ENCODE data around the gene STAG2.
"Not testable (repeated sequence)": the region's sequence is repeated elsewhere in the genome, so short reads cannot be mapped to it uniquely, and the experiment has no call there.

Gene STAG2

GRCh38 chrX:123961268-123962005 is at the start of gene STAG2:
Gene STAG2 (plus strand): TSS chrX:123961706. CDS start chrX:124022628, 60,922 bp downstream.
- peak; percentile 69 to 72 for DNase-seq

GRCh38 chrX:123917069-123917468 is 44.4 kb upstream of the STAG2 start:
- DNase-seq = no peak

DNA sequence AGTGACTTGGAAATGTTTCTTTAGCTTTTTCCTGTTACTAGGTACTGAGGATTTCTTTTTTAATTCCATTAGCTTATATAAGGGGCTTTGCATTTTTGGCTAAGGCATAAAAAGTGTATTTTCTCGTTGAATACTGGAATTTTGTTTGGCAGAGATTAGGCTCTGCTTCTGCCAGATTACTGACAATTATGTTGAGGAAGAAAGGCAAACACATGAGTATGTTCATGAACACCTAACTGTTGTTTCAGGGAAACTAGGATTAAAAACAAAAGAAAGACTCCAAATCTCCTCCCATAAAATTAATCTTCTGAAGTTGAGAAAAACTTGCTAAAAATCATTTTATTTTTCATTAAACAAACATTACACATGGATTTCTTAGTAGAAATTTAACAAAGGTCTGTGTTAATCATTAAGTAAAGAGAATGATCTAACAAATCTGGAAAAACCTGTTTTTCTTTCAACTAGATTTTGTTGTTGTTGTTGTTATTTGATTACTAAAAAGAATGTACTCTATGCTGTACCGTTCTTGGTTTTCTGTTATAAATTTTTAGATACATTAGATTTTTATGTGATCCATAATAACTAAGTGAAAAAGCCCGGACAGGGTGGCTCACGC is 43.3 kb upstream of the STAG2 start:
- DNase-seq = no peak

- no peak for DNase-seq
Measured at GRCh38 chrX:123920105-123920785, 41.3 kb upstream of the STAG2 start.

GRCh38 chrX:123923211-123923610 is 38.3 kb upstream of the STAG2 start:
- no peak for DNase-seq

DNA sequence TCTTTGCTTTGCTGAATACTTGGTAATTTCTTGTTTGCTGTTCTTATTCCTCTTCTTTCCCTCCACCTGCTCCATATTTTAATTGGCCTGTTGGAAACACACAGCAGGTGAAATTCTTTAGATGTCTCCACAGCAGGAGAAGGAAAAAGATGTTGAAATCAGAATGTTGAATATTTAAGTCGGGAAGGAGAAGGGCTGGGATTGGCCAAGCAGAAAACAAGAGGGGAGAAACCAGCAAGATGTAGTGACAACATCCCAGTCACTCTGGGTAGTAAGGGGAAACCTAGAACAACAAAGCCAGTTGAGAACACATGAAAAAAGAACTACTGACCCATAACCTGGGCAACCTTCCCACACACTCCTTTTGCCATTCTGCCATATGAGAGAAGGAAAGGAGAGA is 37.3 kb upstream of the STAG2 start:
- DNase-seq = no peak

GRCh38 chrX:123927845-123928244 is 33.7 kb upstream of the STAG2 start:
- DNase-seq = no peak

DNA sequence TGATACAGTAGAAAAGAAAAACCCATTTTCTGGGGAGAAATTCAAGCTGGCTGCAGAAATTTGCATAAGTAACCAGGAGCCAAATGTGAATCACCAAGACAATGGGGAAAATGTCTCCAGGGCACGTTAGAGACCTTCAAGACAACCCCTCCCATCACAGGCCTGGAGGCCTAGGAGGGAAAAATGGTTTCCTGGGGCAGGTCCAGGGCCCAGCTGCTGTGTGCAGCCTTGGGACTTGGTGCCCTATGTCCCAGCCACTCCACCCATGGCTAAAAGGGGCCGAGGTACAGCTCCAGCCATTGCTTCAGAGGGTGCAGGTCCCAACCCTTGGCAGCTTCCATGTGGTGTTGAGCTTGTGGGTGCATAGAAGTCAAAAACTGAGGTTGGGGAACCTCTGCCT is 29.5 kb upstream of the STAG2 start:
- not testable (repeated sequence) for DNase-seq

GRCh38 chrX:123943074-123943473 is 18.4 kb upstream of the STAG2 start:
- no peak for DNase-seq

DNA sequence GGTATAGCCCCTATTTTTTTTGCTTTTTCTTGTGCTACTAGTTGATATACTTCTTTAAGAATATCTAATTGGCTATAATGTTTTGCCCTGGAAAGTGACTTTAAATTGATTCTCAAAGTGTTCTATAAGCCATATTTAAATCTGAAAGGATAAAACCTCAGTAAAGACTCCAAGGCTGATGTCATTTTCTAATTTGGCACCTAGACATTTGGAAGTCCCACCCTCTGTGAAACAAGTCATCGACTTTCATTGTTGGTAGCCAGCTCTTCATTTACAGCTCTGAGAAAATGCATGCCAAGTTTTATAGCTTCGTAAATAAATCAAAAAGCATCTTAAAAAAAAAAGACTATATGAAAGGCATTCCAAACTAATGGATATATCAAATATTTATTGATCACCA is 18.0 kb upstream of the STAG2 start:
- DNase-seq = no peak

- no peak for DNase-seq
Measured at GRCh38 chrX:123949846-123950245, 11.7 kb upstream of the STAG2 start.

DNA sequence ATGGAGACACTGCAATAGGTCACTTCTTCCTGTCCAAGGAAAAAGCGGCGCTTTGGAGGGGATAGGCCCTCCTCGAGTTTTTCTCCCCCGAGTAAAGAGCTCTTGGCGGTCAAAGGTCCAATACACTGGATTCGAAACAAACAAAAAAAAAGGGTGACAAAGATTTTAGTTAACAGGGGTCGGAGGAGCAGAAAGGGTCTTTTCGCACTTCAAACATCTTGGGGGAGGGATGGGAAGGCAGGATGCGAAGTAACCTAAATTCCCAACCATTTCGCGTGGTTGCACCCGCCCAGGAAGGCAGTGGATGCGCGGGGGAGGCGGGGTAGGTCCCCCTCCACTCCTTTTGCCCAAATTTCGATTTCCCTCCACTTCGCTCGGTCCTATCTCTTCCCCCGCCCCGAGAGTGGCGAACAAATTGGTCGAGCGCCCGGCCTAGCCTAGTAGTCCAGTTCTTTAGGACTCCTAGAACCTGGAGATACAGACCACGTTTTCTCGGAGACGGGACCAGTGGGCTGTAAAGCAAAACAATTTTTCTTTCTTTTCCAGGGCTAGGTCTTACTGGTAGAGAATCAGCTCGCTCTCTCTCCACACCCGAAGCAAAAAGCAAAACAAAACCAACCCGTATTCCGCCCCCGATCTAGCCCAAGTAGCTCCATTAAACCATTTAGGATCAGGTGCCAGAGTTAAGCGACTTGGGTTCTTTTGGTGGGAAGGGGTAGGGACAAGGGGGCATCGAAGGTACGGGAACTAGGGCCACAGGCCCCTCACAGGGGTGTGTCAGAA is 2.0 kb upstream of the STAG2 start:
- peak in 1 of 2 donors; percentile 46 for DNase-seq

DNA sequence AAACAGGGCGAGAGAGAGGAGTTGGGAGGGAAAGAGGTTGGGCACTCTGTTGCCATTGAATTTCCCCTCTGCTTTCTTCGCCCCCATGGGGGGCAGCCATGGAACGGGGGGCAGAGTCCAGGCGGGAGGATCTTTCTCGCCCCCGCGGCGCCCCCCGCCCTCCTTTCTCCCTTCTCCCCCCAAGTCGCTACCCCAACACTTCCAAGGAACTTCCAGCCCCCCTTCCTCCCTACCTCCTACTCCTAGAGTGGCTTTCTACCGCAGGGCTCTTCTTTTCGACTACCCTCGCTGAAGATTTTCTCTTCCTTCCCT is 594 bp upstream of the STAG2 start:
- no peak for DNase-seq

- DNase-seq = peak in 1 of 2 donors; percentile 39
Measured at GRCh38 chrX:123962006-123962467, 531 bp downstream of the STAG2 start.

DNA sequence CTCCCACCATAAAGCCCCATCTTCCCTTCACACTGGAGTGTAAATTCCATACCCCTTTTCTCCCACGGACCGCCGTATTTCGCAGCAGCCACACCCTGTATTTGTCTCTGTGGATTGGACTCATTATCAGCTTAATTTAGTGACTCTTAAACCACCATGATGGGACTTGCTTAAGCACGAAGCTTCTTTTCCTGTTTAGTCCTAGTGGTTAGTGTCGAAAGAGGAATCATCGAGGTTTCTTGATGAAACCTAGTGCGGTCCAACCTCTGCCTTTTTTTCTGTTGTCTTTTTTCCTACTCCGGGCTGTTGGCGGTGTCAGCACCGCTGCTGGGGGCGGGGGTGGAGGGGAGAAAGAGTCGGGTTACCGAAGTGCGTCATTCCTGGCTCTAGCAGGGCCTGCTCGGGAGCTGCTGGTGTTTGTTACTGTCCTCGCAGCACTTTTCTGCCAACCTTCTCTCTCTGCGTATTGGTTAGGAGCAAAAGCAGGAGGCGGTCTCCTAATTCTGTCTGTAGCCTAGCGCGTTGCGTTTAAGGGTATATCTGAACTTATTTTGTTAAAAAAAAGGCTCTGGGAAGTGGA is 1.4 kb downstream of the STAG2 start:
- DNase-seq = peak; percentile 60 to 84

DNA sequence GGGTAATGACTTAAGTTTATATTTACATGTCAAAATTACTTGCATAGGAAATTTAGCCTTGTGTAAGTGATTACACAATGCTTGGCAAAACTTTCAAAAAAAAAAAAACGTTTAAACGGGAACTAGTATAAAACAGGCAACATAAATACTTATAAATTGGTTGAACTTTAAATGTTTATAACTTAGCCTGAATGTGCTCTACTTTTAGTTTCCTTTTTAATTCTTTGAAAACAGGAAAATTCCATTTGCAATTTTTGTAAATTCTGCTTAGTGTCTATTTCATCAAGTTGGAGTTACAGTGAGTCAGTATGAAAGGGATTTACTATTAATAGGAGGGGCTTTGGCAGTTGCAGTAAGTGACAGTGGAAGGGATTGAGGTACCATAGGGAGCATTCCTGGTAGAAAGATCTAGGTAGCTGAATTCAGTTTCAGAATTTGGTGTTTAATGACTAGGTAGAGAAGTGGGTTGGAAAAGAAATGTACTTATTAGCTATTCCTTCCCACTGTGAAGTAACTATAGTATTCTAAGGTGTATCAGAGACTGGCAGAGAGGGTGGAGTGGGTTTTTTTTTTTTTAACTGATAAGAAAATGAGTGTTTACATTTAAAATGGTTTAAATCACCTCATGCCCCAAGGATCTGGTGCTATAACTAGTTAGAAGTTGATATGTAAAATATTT is 2.8 kb downstream of the STAG2 start:
- DNase-seq = no peak

GRCh38 chrX:123965712-123966111 is 4.2 kb downstream of the STAG2 start:
- DNase-seq = no peak

GRCh38 chrX:123967497-123967896 is 6.0 kb downstream of the STAG2 start:
- no peak for DNase-seq

GRCh38 chrX:123968383-123969050 is 7.0 kb downstream of the STAG2 start:
- no peak for DNase-seq

GRCh38 chrX:123971982-123972381 is 10.5 kb downstream of the STAG2 start:
- DNase-seq = no peak

- DNase-seq = no peak
Measured at GRCh38 chrX:123973921-123974320, 12.4 kb downstream of the STAG2 start.

GRCh38 chrX:123975180-123975579 is 13.7 kb downstream of the STAG2 start:
- DNase-seq = no peak

Measured in hippocampal formation (tissue), 2 donors.